Hepatocyte (in vitro differentiated cells): ENCODE measurements around the gene NDUFS6. TPM values are rescaled to one million over a fixed set of nuclear protein-coding genes. Genes with fewer than 3 reads are reported as not detected.

ENCODE experiments used
- DNase-seq: peaks from one replicate; pipeline ENCODE4 v3.0.0-alpha.2; 2016; ENCODE audit warnings: low spot score
- H2AFZ ChIP-seq: fragments of 200-600 bp; sonication (generic); 2 replicates; pipeline ENCODE4 v1.6.0; 2016; ENCODE audit warnings: antibody characterized with exemption, mild to moderate bottlenecking
- H3K27ac ChIP-seq: fragments of 200-600 bp; sonication (generic); 2 replicates; pipeline ENCODE4 v1.5.1; 2016; ENCODE audit warnings: mild to moderate bottlenecking
- H3K27me3 ChIP-seq: fragments of 200-600 bp; sonication (generic); 2 replicates; pipeline ENCODE4 v1.6.1; 2016
- H3K36me3 ChIP-seq: fragments of 200-600 bp; sonication (generic); replicated peaks from 2 replicates; pipeline ENCODE4 v1.5.1; 2016; ENCODE audit warnings: low read depth; ENCODE audit not compliant: insufficient read depth
- H3K4me1 ChIP-seq: fragments of 200-600 bp; sonication (generic); 2 replicates; pipeline ENCODE4 v1.5.1; 2016; ENCODE audit warnings: mild to moderate bottlenecking, moderate library complexity; ENCODE audit not compliant: insufficient read depth
- H3K4me2 ChIP-seq: fragments of 200-600 bp; sonication (generic); 2 replicates; pipeline ENCODE4 v1.6.0; 2016
- H3K4me3 ChIP-seq: fragments of 200-600 bp; sonication (generic); 2 replicates; pipeline ENCODE4 v1.5.1; 2016; ENCODE audit warnings: mild to moderate bottlenecking
- H3K79me2 ChIP-seq: fragments of 200-600 bp; sonication (generic); 2 replicates; pipeline ENCODE4 v1.6.0; 2017; ENCODE audit warnings: mild to moderate bottlenecking
- H3K9me2 ChIP-seq: fragments of 200-600 bp; sonication (generic); replicated peaks from 2 replicates; pipeline ENCODE4 v1.6.0; 2017; ENCODE audit warnings: mild to moderate bottlenecking; ENCODE audit not compliant: insufficient read depth
- H3K9me3 ChIP-seq: fragments of 200-600 bp; sonication (generic); 2 replicates; pipeline ENCODE4 v1.5.1; 2016; ENCODE audit warnings: low read depth, mild to moderate bottlenecking
- H4K20me1 ChIP-seq: fragments of 200-600 bp; sonication (generic); 2 replicates; pipeline ENCODE4 v1.6.0; 2016; ENCODE audit warnings: mild to moderate bottlenecking; ENCODE audit not compliant: insufficient read depth, poor library complexity, severe bottlenecking
- CTCF ChIP-seq: fragments of 200-600 bp; sonication (generic); IDR thresholded peaks from 2 replicates; pipeline ENCODE4 v1.5.1; 2016; ENCODE audit warnings: antibody characterized with exemption, mild to moderate bottlenecking; ENCODE audit not compliant: poor library complexity
- EZH2 ChIP-seq: fragments of 200-600 bp; sonication (generic); IDR thresholded peaks from 2 replicates; pipeline ENCODE4 v1.6.1; 2016; ENCODE audit warnings: antibody characterized with exemption, mild to moderate bottlenecking, borderline replicate concordance
- EZH2phosphoT487 ChIP-seq: fragments of 200-600 bp; sonication (generic); IDR thresholded peaks from one replicate; pipeline ENCODE4 v1.6.1; 2018; ENCODE audit warnings: antibody characterized with exemption, mild to moderate bottlenecking, low read depth, moderate library complexity; ENCODE audit not compliant: unreplicated experiment, severe bottlenecking
- WGBS: methylation state at CpG from one replicate; pipeline ENCODE4 v1.1.6; 2016; ENCODE audit warnings: low lambda C conversion rate; ENCODE audit errors: missing lambda C conversion rate; 5-methylcytosine and 5-hydroxymethylcytosine counted together
- polyA plus RNA-seq: library from polyadenylated mRNA; unstranded; fragments of >200 nt; fragmentation: Nextera tagmentation; extraction: Ambion mirVana; gene quantifications from 2 replicates; pipeline ENCODE4 v1.2.1, GENCODE V29; 2016
- total RNA-seq: library from RNA; depleted of rRNA; stranded (reverse); fragments of >200 nt; gene quantifications from 2 replicates; pipeline ENCODE4 v1.2.3, GENCODE V29; 2014

The NDUFS6 gene
- total and polyA plus RNA-seq, 2 experiments from 2014 or later: 29.3 to 108 TPM

- no peak for TF ChIP-seq EZH2phosphoT487
- TF ChIP-seq CTCF: no peak
- TF ChIP-seq EZH2: no peak
- Histone ChIP-seq H4K20me1 (no peaks in the 10 kb centered on the region), H3K79me2 (peaks cover 16% of the 10 kb centered on the region), H3K4me3 (no peak overlapping the region), H3K36me3 (no peaks in the 10 kb centered on the region), H3K9me2 (no peaks in the 10 kb centered on the region), H3K27ac (no peak overlapping the region), H2AFZ (no peak overlapping the region), H3K27me3 (no peaks in the 10 kb centered on the region), H3K4me1 (peaks cover 7% of the 10 kb centered on the region), H3K9me3 (no peaks in the 10 kb centered on the region), H3K4me2 (no peak overlapping the region)
- DNase-seq: no peak
- WGBS: 89% methylated on average over 17 of the region's 17 CpGs
Observed at GRCh38 chr5:1794901-1795290, 6.3 kb upstream of the NDUFS6 start.

GRCh38 chr5:1795506-1795905 is 5.7 kb upstream of the NDUFS6 start:
- H3K4me2 ChIP-seq: no peak overlapping the region
- TF ChIP-seq EZH2phosphoT487 (no peak), EZH2 (no peak), CTCF (no peak)
- H3K27me3 ChIP-seq: no peaks in the 10 kb centered on the region
- 88% methylated on average over 11 of the region's 13 CpGs for WGBS
- no peaks in the 10 kb centered on the region for H3K9me2 ChIP-seq
- no peak overlapping the region for H2AFZ ChIP-seq
- peaks cover 7% of the 10 kb centered on the region for H3K4me1 ChIP-seq
- DNase-seq: no peak
- H3K4me3 ChIP-seq: no peak overlapping the region
- H4K20me1 ChIP-seq: no peaks in the 10 kb centered on the region
- H3K36me3 ChIP-seq: no peaks in the 10 kb centered on the region
- peaks cover 16% of the 10 kb centered on the region for H3K79me2 ChIP-seq
- H3K27ac ChIP-seq: no peak overlapping the region
- no peaks in the 10 kb centered on the region for H3K9me3 ChIP-seq

- Histone ChIP-seq H3K9me3 (no peaks in the 10 kb centered on the region), H3K79me2 (peaks cover 19% of the 10 kb centered on the region), H3K4me1 (peaks cover 7% of the 10 kb centered on the region), H2AFZ (no peak overlapping the region), H3K36me3 (no peaks in the 10 kb centered on the region), H3K4me2 (no peak overlapping the region), H3K27me3 (no peaks in the 10 kb centered on the region), H4K20me1 (no peaks in the 10 kb centered on the region), H3K4me3 (no peak overlapping the region), H3K27ac (no peak overlapping the region), H3K9me2 (no peaks in the 10 kb centered on the region)
- no peak for DNase-seq
- 93% methylated on average over 8 of the region's 8 CpGs for WGBS
- TF ChIP-seq EZH2 (no peak), CTCF (no peak), EZH2phosphoT487 (no peak)
Observed at GRCh38 chr5:1795931-1796330, 5.3 kb upstream of the NDUFS6 start.
